ENCODE results near the gene PRCP.

GRCh38 chr11:82832983-82833382 lies 67.2 kb downstream of the PRCP start:
- TF ChIP-seq POLR2A (IDR thresholded peaks at IDR 0.05; ENCODE audit: low read depth, low read length) (no peak), POLR2AphosphoS5 (IDR thresholded peaks at IDR 0.05; ENCODE audit: low read depth, low read length) (no peak), TAF1 (IDR thresholded peaks at IDR 0.05; ENCODE audit: borderline replicate concordance, low read depth, low read length) (no peak)
